GM21367 (cell line): ENCODE measurements around the gene MESP2.

Experiments used
- ATAC-seq: cut with Tn5 transposase; IDR thresholded peaks from one replicate; pipeline ENCODE4 v1.9.1; 2021; ENCODE audit not compliant: unreplicated experiment

Gene MESP2

DNA sequence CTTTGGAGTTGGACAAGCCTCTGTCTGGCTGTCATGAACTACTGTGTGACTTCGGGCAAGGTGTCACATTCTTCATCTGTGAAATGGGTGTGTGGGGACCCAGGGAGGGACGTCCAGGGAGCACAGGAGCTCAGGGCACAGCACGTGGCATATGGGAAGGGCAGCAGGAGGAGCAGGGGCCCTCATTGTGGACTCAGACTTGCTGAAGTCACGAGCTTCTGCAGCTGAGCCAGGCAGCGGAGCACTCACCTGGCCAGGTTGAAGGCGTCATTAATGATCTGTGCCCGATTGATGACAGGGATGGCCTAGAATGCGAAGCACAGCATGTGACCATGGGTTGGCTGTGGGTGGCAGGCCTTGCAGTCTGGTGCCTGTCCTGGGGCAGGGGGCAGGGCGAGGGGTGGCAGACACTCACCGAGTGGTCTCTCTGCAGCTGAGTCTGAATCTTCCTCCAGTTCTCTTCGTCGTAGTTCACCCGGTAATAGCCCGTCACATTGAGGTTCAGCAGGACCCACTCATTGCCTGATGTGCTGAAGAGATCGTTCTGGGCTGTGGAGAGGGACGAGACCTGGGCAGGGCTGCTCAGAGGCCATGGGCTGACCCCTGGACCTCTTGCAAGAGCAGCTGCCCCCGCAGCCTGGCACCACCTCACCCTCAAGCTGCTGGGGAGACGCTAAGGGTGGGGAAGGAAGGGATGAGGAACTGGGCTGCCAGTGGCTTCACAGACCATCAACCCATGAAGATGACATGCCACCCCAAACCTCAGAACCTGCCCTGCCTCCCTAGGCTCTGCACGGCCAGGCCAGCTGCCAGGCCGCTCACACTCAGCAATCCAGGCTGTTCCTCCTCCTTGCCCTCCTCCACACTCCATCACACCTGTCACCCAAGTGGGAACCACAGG, 23.1 kb downstream of the MESP2 start:
- ATAC-seq, result no peak

DNA sequence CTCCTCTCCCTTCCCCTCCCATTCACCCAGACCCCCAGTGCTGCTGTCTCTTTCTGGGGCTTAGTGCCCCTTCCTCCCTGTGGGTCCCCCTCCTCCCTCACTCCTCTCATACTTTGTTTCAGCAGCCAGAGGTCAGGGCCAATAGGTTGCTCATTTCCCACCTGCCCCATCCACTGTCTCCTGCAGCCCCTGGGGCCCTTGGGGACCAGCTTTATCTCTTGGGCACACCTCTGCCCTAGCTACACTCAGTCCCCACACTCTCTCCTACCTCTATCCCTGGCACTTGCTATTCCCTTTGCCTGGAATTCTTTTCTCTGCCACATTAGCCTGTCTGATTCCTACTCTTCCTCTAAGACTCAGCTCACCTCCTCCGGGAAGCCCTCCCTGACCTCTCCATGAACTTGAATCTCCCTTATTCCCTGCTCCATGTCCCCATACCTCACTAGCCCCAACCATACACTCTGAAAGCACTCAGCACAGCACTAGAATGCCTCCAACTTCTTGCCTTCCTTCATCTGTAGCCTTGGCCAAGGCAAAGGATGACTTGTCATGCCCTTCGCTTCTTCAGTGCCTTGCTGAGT, 23.9 kb downstream of the MESP2 start:
- no peak for ATAC-seq

DNA sequence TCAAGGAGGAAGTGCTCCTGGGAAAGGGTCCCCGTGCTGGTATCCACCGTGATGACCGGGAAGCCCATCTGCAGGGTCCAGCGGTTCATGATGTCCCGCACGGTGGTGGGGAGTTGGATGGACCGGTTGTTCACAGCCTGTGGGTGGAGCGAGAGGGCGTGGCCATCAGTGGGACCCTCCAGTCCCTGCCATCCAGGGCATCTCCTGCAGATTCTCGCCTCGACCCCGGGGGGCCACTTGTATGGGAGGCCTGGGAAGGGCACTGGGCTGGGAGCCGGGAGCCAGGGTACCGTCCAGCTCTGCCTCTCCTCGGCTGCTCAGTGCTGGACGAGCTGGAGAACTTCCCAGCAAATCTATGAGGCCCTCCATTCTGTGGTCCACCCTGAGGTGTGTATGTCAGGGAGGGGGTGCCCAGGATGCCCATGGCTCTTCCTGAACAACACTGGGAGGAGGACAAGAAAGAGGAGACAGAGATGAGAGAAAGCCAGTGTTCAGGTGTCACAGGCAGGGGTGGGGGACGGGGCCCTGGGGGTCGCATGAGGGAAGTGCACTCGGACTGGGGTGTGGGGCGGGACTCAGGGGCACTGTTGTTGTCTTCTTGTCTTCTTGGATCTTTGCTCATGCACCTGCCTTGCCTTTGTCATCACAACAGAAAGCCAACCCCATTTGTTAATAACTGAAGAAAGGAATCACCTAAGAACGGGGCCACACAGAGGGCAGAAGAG, 25.5 kb downstream of the MESP2 start:
- no peak for ATAC-seq

DNA sequence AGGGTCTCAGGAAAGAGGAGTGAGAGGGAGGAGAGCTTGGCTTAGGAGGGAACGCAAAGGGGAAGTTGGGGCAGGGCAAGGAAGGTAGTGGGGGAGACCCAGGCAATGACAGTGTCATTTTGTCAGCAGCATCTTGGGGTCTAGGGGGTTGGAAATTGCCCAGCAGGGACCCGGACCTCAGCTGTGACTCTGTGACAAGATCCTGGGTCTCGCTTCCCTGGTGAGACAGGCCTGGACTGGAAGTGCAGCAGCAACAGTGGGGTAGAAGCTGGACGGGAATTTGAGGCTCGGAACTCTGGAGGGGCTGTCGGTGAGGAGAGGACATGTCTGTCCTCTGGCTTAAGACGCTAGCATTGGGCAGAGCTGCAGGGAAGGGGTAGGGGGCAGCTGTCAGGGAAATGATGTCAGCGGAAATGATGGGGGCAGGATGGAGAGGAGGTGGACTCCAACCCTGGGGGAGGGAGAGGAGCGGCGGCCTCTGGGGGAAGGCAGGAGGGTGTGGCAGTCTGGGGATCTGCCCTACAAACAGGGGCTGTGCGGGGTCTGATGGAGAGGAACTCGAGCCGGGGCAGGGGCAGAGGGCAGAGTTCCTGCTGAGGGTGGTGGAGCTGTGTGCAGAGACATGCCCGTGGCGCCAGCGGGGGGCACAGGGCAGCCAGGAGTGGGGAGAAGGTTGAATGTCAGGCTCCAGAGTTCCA, 26.2 kb downstream of the MESP2 start:
- ATAC-seq, result no peak

GRCh38 chr15:89802986-89803824, 27.1 kb downstream of the MESP2 start:
- no peak for ATAC-seq

DNA sequence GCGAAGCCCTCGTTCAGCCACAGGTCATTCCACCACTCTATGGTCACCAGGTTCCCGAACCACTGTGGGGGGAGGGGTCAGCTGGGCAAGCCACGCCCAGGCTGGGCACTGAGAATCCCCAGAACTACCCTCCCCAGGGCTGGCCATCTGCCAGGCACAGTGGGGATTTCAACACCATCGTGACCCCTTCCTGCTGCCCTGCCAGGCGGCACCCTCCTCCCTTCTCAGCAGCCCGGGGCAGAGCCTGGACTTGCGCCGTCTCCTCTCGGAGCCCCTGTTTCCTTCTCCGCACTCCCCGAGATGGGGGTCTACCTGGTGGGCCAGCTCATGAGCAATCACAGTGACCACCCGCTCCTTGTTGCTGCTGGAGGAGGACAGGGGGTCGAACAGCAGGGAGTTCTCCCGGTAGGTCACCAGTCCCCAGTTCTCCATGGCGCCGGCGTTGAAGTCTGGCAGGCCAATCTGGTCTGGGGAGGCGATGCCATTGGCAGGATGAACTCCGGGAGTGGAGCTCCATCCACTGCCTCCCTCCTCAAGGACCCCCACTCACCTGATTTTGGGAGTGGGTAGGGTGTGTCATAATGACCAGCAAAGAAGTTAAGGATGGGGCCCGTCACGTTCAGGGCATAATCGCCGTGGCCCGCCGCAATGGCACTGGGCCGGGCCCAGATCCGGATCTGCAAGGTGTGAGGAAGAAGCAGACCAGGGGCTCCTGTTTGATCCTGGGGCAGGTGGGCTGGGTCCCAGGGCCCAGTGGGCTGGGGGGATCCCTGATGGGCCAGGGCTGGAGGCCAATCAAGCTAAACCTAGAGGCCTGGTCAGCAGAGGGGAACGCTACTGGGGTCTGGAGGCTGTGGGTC, 28.0 kb downstream of the MESP2 start:
- no peak for ATAC-seq

GRCh38 chr15:89805241-89806209, 29.4 kb downstream of the MESP2 start:
- ATAC-seq, result no peak

DNA sequence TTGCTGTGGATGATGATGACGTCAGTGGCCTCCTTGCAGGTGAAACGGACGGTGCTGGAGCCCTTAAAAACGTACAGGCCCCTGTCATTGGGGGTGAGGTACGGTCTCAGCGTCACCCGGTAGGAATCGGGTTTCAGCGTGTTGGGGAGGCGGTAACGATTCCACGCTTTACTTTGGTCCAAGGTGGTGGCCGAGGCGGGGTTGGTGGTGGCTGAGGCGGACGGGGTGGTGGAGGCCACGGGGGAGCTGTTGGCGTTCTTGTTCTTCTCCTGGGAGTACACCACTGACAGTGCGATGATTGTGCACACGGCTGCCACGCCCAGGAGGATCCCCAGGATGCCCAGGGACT, 30.1 kb downstream of the MESP2 start:
- ATAC-seq, result no peak

GRCh38 chr15:89806559-89807550, 30.7 kb downstream of the MESP2 start:
- no peak for ATAC-seq

GRCh38 chr15:89807689-89808088, 31.6 kb downstream of the MESP2 start:
- no peak for ATAC-seq

DNA sequence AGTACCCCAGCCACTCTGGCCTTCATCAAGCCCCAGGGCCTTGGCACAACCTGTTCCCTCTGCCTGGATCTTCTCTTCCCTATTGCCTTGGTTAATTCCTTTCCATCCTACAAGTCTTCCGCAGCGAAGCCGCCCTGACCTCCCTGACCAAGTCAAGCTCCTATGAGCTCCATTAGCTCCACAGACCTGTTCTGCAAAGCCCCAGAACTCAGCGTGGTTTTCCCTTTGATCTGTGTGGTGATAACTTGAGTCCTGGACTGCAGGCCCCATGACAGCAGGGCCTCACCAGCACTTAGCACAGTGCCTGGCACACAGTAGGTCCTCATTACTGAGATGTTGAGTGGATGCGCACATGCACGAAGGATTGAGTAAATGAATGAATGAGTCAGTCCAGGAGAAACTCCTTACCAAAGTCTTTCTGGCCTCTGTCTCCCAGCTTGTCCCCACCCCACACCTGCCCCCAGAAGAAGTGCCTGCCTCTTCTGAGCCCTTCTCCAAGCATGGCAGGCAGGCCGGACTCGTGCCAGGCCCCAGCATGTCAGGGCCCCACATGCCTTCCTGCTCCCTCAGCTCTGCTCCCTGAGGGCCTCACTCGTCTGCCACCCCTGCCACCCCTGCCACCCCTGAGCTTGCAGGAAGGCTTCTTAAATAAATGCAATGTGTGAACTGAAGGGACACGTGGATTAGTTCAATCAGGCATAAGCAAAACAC, 32.2 kb downstream of the MESP2 start:
- ATAC-seq, result no peak

- no peak for ATAC-seq
Measured at GRCh38 chr15:89809093-89809786, 33.1 kb downstream of the MESP2 start.

GRCh38 chr15:89809787-89810148, 33.6 kb downstream of the MESP2 start:
- ATAC-seq, result no peak

- ATAC-seq, result no peak
Measured at GRCh38 chr15:89810837-89811236, 34.7 kb downstream of the MESP2 start.

- ATAC-seq, result no peak
Measured at GRCh38 chr15:89812011-89812846, 36.1 kb downstream of the MESP2 start.
